ENCODE results near the gene OAF. TPM values are rescaled to one million over a fixed set of nuclear protein-coding genes. Genes with fewer than 3 reads are reported as not detected.
"Not testable (repeated sequence)": the region's sequence is repeated elsewhere in the genome, so short reads cannot be mapped to it uniquely, and the experiment has no call there.

The OAF gene
- total RNA-seq, 1 experiment from 2014 or later = 13.8 TPM

DNA sequence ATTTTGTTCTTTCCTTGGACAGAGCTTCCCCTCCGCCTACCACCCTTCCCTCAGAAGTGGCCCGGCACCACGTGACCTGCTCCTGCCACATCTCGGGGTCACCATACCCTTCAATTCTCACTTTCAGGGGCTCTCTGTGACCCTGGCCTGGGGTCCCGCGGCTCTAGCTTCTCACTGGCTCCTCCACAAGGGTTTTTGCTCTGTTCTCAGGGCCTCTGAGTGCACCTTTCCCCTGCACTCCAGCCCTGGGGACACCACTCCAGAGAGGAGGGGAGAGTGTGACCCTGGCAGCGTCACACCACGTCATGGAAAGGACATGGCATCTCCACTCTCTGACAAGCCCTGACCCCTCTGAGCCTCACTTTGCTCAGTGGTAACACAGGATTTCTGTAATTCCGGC lies 46.5 kb downstream of the OAF start:
- in situ Hi-C loops (cut with HindIII; ENCODE audit: low sequenced_read_pairs) = no loop called here
- no peak for DNase-seq (ENCODE audit: low spot score)

GRCh38 chr11:120258661-120259060 lies 47.8 kb downstream of the OAF start:
- in situ Hi-C loops (cut with HindIII; ENCODE audit: low sequenced_read_pairs) = no loop called here
- no peak for DNase-seq (ENCODE audit: low spot score)

DNA sequence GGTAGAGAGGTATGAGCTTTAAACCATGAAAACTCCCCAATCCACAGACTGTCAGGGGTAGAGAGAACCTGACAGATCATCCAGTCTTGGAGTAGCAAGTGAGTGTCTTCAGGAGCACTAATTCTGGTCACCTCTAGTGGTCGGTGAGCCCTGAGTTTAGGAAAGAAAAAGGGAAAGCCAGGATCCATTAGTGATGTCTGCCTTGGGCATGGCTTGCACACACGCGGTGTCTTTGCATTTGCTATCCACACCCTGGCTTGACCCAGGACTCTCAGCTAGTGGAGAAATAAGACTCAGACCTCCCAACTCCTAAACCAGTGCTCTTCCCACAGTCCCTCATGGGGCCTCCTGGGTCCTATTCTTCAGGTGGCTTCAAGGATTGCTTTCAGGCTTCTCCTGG lies 48.4 kb downstream of the OAF start:
- DNase-seq (ENCODE audit: low spot score) = no peak
- in situ Hi-C loops (cut with HindIII; ENCODE audit: low sequenced_read_pairs) = no loop called here

DNA sequence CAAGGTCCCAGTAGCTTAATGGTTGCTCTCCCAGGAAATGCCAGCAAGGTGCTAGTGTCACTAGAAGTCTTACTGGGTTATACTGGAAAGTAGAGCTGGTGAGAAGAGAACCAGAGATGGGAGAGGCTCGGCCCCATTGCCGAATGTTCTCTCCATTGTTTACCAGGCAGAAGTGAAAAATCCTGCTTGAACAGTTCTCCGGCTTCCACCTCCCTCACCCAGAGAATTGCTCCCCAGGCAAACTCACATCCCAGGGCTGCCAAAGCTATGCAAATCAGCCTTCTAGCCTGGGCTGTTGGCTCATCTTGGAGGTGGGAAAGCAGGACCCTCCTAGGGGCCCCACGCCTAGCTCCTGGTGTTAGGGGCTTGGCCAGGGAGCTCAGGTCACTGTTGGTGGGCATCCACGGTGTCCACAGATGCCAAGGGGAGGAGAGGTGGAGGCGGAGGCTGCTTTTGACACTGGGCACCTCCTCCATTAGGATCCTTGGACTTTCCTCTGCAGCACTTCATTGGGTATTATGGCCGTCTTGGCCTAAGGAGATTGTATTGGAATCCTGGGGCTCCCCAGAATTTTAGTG lies 49.2 kb downstream of the OAF start:
- in situ Hi-C loops (cut with HindIII; ENCODE audit: low sequenced_read_pairs) = no loop called here

GRCh38 chr11:120260616-120261015 lies 49.8 kb downstream of the OAF start:
- in situ Hi-C loops (cut with HindIII; ENCODE audit: low sequenced_read_pairs) = no loop called here
- no peak for DNase-seq (ENCODE audit: low spot score)

More for the DNA sequence above, 49.2 kb downstream of the OAF start:
- DNase-seq (ENCODE audit: low spot score) = no peak

- DNase-seq (ENCODE audit: low spot score) = no peak
- in situ Hi-C loops (cut with HindIII; ENCODE audit: low sequenced_read_pairs) = no loop called here
Measured at GRCh38 chr11:120261321-120261720, 50.5 kb downstream of the OAF start.

DNA sequence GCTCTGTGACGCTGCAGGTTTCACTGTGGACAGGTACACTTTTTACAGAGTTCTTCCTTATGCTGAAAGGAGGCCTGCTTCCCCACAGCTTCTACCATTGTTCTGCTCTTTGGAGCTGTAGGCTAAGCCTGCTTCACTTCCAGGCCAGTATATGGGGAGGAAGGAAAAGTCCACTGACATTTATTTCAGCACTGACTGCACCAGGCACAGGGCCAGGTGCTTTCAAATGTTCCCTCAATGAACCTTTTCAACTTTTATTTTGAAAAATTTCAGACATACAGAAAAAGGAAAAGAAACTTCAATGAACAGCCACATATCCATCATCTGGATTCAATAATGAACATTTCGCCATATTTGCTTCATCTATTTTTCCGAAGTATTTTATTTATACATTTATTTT lies 51.1 kb downstream of the OAF start:
- DNase-seq (ENCODE audit: low spot score) = no peak
- in situ Hi-C loops (cut with HindIII; ENCODE audit: low sequenced_read_pairs) = no loop called here

DNA sequence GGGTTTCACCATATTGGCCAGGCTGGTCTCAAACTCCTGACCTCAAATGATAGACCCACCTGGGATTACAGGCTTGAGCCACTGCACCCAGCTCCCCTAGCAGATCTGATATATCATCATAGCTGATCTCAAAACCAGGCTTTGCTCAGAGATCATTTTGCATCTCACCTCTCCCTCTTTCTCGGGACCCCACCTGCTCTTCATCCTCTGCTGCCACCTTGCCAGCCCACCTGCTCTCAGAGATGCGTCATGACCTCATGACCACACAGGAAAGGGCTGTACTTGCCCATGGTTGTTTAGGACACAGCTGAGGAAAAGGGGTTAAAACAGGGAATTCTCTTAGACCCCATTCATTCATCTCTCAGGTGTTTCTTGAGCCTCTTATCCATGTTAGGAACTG lies 56.5 kb downstream of the OAF start:
- in situ Hi-C loops (cut with HindIII; ENCODE audit: low sequenced_read_pairs) = no loop called here
- no peak for DNase-seq (ENCODE audit: low spot score)

DNA sequence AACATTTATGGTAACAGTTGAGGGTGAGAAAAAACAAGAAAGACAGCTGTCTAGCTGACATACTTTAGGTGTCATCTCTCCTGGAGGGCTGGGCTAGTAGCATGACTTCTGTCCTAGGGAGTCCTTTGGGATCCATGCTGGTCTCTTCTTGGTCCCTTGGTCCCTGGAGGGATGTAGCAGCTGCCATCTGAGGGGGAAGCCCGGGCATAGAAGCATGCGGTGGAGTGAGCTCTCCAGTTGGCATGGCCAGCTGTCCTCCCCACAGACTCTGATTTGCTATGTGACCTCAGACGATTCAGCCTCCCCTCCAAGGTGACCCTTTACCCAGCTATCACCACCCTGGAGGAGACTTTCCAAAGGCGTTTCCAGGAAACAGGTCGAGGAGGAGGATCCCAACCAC lies 57.9 kb downstream of the OAF start:
- DNase-seq (ENCODE audit: low spot score) = no peak
- in situ Hi-C loops (cut with HindIII; ENCODE audit: low sequenced_read_pairs) = no loop called here

GRCh38 chr11:120270386-120270785 lies 59.6 kb downstream of the OAF start:
- in situ Hi-C loops (cut with HindIII; ENCODE audit: low sequenced_read_pairs) = no loop called here
- no peak for DNase-seq (ENCODE audit: low spot score)

DNA sequence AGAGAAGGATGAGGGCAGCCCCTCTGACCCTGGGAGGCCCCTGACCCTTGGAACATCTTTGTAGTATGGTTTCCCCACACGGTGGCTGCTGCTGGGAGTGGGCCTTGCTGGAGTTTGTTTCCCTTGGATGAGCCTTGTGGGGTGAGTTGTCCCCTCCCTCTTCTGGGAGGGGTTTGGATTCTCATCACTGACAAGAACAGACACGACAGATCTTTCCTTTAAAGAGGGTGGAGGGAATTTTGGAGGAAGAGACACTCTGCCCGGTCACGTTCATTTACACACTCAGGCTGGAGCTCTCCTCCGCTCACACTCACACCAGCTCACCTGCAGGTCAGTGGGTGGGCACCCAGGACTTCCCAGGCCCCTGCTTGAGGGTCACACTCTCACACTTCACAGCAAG lies 60.8 kb downstream of the OAF start:
- in situ Hi-C loops (cut with HindIII; ENCODE audit: low sequenced_read_pairs) = no loop called here
- no peak for DNase-seq (ENCODE audit: low spot score)

DNA sequence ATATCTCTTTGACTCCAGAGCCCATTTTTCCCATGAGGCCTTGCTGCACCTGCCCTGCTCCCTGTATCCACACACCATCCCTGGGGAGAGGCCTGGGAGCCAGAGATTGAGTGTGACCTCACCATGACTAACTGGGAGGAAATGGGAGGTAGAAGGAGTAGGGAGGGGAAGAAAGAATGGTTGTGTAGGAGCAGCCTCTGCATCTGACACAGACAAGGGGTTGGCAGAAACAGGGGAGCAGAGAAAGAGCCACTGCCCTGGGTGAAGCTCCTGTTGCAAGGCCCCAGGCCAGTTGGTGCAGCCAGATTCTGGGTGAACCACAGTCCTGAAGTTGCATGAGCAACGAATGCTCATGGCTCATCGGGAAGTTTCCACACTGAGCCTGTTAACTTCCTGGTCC lies 61.5 kb downstream of the OAF start:
- in situ Hi-C loops (cut with HindIII; ENCODE audit: low sequenced_read_pairs) = no loop called here

DNA sequence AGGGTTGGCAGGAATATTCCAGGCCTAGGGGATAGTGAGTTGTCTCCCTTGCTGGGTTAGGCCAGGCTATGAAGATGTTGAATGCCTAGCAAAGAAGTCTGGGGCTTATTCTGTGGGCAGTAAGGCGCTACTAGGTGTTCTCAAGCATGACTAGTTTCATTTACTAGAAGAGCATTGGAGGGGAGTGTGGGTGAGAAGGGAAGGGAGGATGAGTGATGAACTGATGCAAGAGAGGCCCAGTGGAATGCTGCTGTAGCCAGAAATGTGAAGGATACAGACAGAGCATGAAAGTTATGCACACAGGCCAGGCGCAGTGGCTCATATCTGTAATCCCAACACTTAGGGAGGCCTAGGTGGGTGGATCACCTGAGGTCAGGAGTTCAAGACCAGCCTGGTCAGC lies 62.6 kb downstream of the OAF start:
- in situ Hi-C loops (cut with HindIII; ENCODE audit: low sequenced_read_pairs) = no loop called here
- DNase-seq (ENCODE audit: low spot score) = no peak

More for the DNA sequence above, 61.5 kb downstream of the OAF start:
- DNase-seq (ENCODE audit: low spot score) = no peak

GRCh38 chr11:120273956-120274355 lies 63.1 kb downstream of the OAF start:
- DNase-seq (ENCODE audit: low spot score); in situ Hi-C loops (cut with HindIII; ENCODE audit: low sequenced_read_pairs): not testable (repeated sequence)

- in situ Hi-C loops (cut with HindIII; ENCODE audit: low sequenced_read_pairs) = no loop called here
- DNase-seq (ENCODE audit: low spot score) = no peak
Measured at GRCh38 chr11:120279502-120279901, 68.7 kb downstream of the OAF start.

Other genes starting within 250 kb of the OAF start
- gene TRIM29, start 72.9 kb upstream of the OAF start, total RNA-seq (2014; rRNA removed; shearing (Covaris generic)) = not detected in 2 replicates
- not detected in 2 replicates for gene POU2F3, start 29.1 kb downstream of the OAF start, total RNA-seq (2014; rRNA removed; shearing (Covaris generic))
- gene TLCD5, start 114.3 kb downstream of the OAF start, total RNA-seq (2014; rRNA removed; shearing (Covaris generic)) = 12.5 and 14.8 TPM in 2 replicates
- gene ARHGEF12, start 125.4 kb downstream of the OAF start, total RNA-seq (2014; rRNA removed; shearing (Covaris generic)) = 27.5 TPM in 2 replicates

All from G401 (cell line).